ENCODE data around the gene MMRN1. TPM values are rescaled to one million over a fixed set of nuclear protein-coding genes. Genes with fewer than 3 reads are reported as not detected.

The MMRN1 gene
- polyA plus RNA-seq, 4 donors: 3.0 to 7.7 (median 5.2) TPM

GRCh38 chr4:89995006-89995405, 100.4 kb downstream of the MMRN1 start:
- DNase-seq (ENCODE audit: low read depth in 4 of 4, low spot score in 3 of 4): no peak

DNA sequence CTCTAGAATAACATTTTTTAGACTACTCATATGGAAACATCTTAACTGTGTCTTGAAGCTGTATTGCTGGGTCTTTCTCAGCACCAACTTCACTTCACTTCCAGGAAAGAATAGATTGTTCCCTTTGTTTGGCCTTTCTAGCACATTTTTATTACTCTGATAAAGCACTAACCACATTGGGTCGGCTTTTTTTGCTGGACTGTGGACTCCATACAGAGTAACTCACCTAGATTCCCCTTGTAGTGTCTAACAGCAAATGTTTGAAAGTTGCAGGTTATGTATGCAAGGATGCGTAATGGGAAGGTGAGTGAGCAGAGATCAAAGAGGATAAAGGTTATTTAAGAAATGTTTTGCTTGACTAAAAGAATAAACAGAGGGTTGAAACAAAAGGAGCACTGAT, 101.2 kb downstream of the MMRN1 start:
- no peak for DNase-seq (ENCODE audit: low read depth in 4 of 4, low spot score in 3 of 4)

DNA sequence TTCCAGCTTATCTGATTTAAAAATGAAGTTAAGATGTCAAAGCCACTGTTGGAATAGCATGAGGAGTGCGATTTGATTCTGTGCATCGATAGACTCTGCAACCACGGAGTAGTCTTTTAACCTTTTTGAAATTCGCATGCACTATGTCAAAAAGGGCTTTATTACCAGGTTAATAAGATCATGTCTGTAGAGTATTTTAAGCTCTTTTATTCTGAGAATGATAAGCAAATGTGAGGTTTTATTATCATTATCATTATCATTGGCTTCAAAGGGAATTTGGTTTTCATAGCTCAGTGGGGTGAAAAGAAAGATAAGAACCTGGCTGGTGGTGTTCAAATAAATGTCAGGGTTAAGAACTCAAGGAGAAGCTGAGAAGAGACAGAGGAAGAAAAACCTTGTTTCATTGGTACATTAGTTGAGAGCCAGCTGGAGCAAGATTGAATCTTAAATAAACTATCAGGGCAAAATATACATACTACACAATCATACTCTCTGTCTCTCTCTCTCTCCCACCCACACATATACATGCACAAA, 102.6 kb downstream of the MMRN1 start:
- DNase-seq (ENCODE audit: low read depth in 4 of 4, low spot score in 3 of 4): no peak

- no peak for DNase-seq (ENCODE audit: low read depth in 4 of 4, low spot score in 3 of 4)
Measured at GRCh38 chr4:89998469-89999011, 103.9 kb downstream of the MMRN1 start.

DNA sequence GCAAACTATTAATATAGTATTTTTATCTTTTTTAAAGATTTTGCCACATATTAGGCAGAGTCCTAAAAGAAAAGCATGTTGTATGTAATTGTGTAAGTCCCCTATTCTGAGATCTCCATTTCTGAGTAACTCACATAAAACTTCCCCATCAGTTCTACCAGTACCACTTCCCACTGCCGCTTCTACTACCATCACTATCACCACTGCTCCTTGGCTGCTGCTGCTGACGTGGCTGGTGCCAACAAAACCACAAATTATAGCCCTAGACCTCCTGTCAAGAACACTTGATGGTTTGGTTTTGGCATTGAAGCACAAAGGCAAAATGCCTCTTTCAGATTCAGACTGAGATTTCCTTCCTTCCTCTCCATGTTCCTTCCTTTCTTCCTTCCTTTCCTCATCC, 106.4 kb downstream of the MMRN1 start:
- no peak for DNase-seq (ENCODE audit: low read depth in 4 of 4, low spot score in 3 of 4)

GRCh38 chr4:90002441-90003062, 107.9 kb downstream of the MMRN1 start:
- DNase-seq (ENCODE audit: low read depth in 4 of 4, low spot score in 3 of 4): no peak

Other genes with a start within 250 kb of the MMRN1 start
- gene SNCA, start 57.7 kb upstream of the MMRN1 start, polyA plus RNA-seq (ENCODE audit: insufficient read length in 4 of 4): 10 to 100 TPM; 44.9 to 65.9 (median 54.5) TPM
- gene CCSER1, start 232.5 kb downstream of the MMRN1 start, polyA plus RNA-seq (ENCODE audit: insufficient read length in 4 of 4): 10 to 100 TPM; 20.3 to 21.4 (median 20.7) TPM